GM10248 (cell line): ENCODE results near the gene ANTXR1.

Experiments
- CTCF ChIA-PET: fragments of 300-600 bp; sonication (Branson Sonifier 250); formaldehyde crosslinking; extraction: SDS; loops from one replicate; lab custom pipeline; 2021; ENCODE audit warnings: antibody characterized with exemption; lab: Yijun Ruan, JAX
- POLR2A ChIA-PET: fragments of 350-650 bp; sonication (Branson Sonifier 250); formaldehyde crosslinking; extraction: SDS; loops from one replicate; lab custom pipeline; 2020; ENCODE audit warnings: antibody characterized with exemption; lab: Yijun Ruan, JAX
- DNase-seq: peaks from one replicate; pipeline ENCODE4 v3.0.0; 2012; ENCODE audit errors: extremely low spot score
- TF ChIP-seq, protein P1 (sequence below): IDR thresholded peaks from 2 replicates; pipeline ENCODE4 v1.5.1; 2012; ENCODE audit warnings: mild to moderate bottlenecking, low read depth; ENCODE audit errors: extremely low read depth, missing control alignments, control extremely low read depth

The ANTXR1 gene

GRCh38 chr2:69070969-69071368, 58.0 kb downstream of the ANTXR1 start:
- TF ChIP-seq, protein P1, sequence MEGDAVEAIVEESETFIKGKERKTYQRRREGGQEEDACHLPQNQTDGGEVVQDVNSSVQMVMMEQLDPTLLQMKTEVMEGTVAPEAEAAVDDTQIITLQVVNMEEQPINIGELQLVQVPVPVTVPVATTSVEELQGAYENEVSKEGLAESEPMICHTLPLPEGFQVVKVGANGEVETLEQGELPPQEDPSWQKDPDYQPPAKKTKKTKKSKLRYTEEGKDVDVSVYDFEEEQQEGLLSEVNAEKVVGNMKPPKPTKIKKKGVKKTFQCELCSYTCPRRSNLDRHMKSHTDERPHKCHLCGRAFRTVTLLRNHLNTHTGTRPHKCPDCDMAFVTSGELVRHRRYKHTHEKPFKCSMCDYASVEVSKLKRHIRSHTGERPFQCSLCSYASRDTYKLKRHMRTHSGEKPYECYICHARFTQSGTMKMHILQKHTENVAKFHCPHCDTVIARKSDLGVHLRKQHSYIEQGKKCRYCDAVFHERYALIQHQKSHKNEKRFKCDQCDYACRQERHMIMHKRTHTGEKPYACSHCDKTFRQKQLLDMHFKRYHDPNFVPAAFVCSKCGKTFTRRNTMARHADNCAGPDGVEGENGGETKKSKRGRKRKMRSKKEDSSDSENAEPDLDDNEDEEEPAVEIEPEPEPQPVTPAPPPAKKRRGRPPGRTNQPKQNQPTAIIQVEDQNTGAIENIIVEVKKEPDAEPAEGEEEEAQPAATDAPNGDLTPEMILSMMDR = no peak
- ChIA-PET POLR2A (no interaction called here), CTCF (no interaction called here)
- DNase-seq = no peak

DNA sequence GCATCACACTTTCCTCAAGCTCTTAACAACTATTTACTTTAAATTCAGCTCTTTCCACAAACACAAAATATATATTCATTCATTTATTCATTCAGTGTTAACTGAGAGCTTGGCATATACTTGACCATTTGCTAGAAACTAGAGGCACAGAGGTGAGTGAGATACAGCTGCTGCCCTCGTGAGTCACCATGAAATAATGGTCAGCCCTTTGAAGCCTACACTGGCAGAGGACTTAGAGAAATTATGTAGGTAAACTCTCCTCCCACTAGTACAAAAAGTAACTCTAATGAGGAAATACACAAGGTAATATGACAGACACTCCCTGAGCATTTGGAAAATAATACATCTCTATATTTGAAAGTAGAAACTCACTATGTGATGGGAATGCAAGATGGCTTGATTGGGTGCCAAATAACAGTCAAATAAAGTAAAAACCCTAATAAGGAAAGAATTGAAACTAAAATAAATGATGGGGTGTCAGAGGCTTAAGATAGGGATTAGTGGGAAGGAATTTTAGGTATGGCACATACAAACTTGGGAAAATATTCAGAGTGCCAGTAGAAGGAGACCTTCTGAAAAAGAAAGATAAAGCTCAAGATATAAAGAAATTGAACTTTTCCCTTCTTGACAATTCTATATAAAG, 61.1 kb downstream of the ANTXR1 start:
- POLR2A ChIA-PET = no interaction called here
- DNase-seq = no peak
- TF ChIP-seq, protein P1 = no peak
- CTCF ChIA-PET = interaction anchor here (1.1 kb wide), 1 partner anchor 15 kb away, joined by 3 read pairs; no protein-coding TSS in a partner anchor

- POLR2A ChIA-PET = no interaction called here
- CTCF ChIA-PET = interaction anchor here (1.1 kb wide), 1 partner anchor 14 kb away, joined by 3 read pairs; no protein-coding TSS in a partner anchor
Measured at GRCh38 chr2:69074918-69075317, 61.9 kb downstream of the ANTXR1 start.

GRCh38 chr2:69075486-69075885, 62.5 kb downstream of the ANTXR1 start:
- CTCF ChIA-PET = no interaction called here
- DNase-seq = no peak

More at GRCh38 chr2:69074918-69075317, 61.9 kb downstream of the ANTXR1 start:
- TF ChIP-seq, protein P1 = no peak
- no peak for DNase-seq

GRCh38 chr2:69076601-69077000, 63.6 kb downstream of the ANTXR1 start:
- CTCF ChIA-PET = interaction anchor here (2.2 kb wide), 1 partner anchor 12 kb away, joined by 7 read pairs; no protein-coding TSS in a partner anchor

More at GRCh38 chr2:69075486-69075885, 62.5 kb downstream of the ANTXR1 start:
- TF ChIP-seq, protein P1 = no peak
- POLR2A ChIA-PET = no interaction called here

GRCh38 chr2:69077252-69077950, 64.4 kb downstream of the ANTXR1 start:
- TF ChIP-seq, protein P1 = no peak
- DNase-seq = no peak
- POLR2A ChIA-PET = no interaction called here
- CTCF ChIA-PET = interaction anchor here (2.2 kb wide), 1 partner anchor 13 kb away, joined by 7 read pairs; no protein-coding TSS in a partner anchor

More at GRCh38 chr2:69076601-69077000, 63.6 kb downstream of the ANTXR1 start:
- POLR2A ChIA-PET = no interaction called here
- DNase-seq = no peak
- TF ChIP-seq, protein P1 = no peak
